A172 (cell line): ENCODE data around the gene CAMK2D. TPM values are rescaled to one million over a fixed set of nuclear protein-coding genes. Genes with fewer than 3 reads are reported as not detected.

Experiments
- DNase-seq: peaks from one replicate; pipeline ENCODE4 v3.0.0-alpha.2; 2015; ENCODE audit warnings: low spot score
- total RNA-seq: library from RNA; depleted of rRNA; stranded (reverse); fragments of >200 nt; shearing (Covaris generic); gene quantifications from 2 replicates; pipeline ENCODE4 v1.2.3, GENCODE V29; 2014

CAMK2D gene
- total RNA-seq, 1 experiment from 2014 or later, result 31.2 TPM

- DNase-seq, result no peak
Observed at GRCh38 chr4:113472864-113473263, 288.7 kb downstream of the CAMK2D start.

- DNase-seq, result no peak
Observed at GRCh38 chr4:113471146-113471860, 290.2 kb downstream of the CAMK2D start.

- no peak for DNase-seq
Observed at GRCh38 chr4:113469926-113470325, 291.6 kb downstream of the CAMK2D start.

- DNase-seq, result no peak
Observed at GRCh38 chr4:113469023-113469390, 292.5 kb downstream of the CAMK2D start.

- DNase-seq, result peak; percentile 98
Observed at GRCh38 chr4:113468165-113469022, 293.1 kb downstream of the CAMK2D start.

GRCh38 chr4:113467581-113467980 is 294.0 kb downstream of the CAMK2D start:
- peak; percentile 70 for DNase-seq

- DNase-seq, result no peak
Observed at GRCh38 chr4:113462286-113462685, 299.3 kb downstream of the CAMK2D start.

GRCh38 chr4:113461281-113461680 is 300.3 kb downstream of the CAMK2D start:
- DNase-seq, result no peak

GRCh38 chr4:113457886-113458285 is 303.7 kb downstream of the CAMK2D start:
- no peak for DNase-seq

GRCh38 chr4:113457121-113457520 is 304.4 kb downstream of the CAMK2D start:
- no peak for DNase-seq

GRCh38 chr4:113455061-113455460 is 306.5 kb downstream of the CAMK2D start:
- DNase-seq, result no peak

- peak; percentile 40 for DNase-seq
Observed at GRCh38 chr4:113452868-113453620, 308.5 kb downstream of the CAMK2D start.

GRCh38 chr4:113452152-113452551 is 309.4 kb downstream of the CAMK2D start:
- no peak for DNase-seq

GRCh38 chr4:113450295-113451080 is 311.1 kb downstream of the CAMK2D start:
- DNase-seq, result no peak

- no peak for DNase-seq
Observed at GRCh38 chr4:113449410-113449974, 312.0 kb downstream of the CAMK2D start.

GRCh38 chr4:113447769-113448168 is 313.8 kb downstream of the CAMK2D start:
- DNase-seq, result no peak

GRCh38 chr4:113447061-113447460 is 314.5 kb downstream of the CAMK2D start:
- DNase-seq, result no peak

- DNase-seq, result peak; percentile 91
Observed at GRCh38 chr4:113446019-113446418, 315.5 kb downstream of the CAMK2D start.

GRCh38 chr4:113445286-113445685 is 316.3 kb downstream of the CAMK2D start:
- DNase-seq, result peak; percentile 79

GRCh38 chr4:113444386-113444785 is 317.2 kb downstream of the CAMK2D start:
- peak; percentile 49 for DNase-seq

GRCh38 chr4:113442826-113443225 is 318.7 kb downstream of the CAMK2D start:
- peak; percentile 21 for DNase-seq
